Ovary (tissue), 9 donors: Measurements from ENCODE around the gene CDK5RAP2. TPM values are rescaled to one million over a fixed set of nuclear protein-coding genes. Genes with fewer than 3 reads are reported as not detected.

Source experiments
- DNase-seq, 5 donors: peaks; one replicate each; pipeline ENCODE4 v3.0.0-alpha.2; 2019 to 2020
- H3K27ac ChIP-seq, 2 donors: fragments of 200-600 bp; one replicate each; pipeline versions ENCODE4 v1.5.1 to v1.8.0; 2019 to 2022
- H3K27me3 ChIP-seq: fragments of 200-600 bp; one replicate; pipeline ENCODE4 v1.8.0; 2022
- H3K36me3 ChIP-seq: fragments of 200-600 bp; sonication (generic); one replicate; pipeline ENCODE4 v1.5.1; 2019
- H3K4me1 ChIP-seq: one replicate; pipeline ENCODE4 v1.8.1; 2013; ENCODE audit warnings: mild to moderate bottlenecking, moderate library complexity; ENCODE audit not compliant: insufficient read depth
- H3K4me3 ChIP-seq: fragments of 200-600 bp; sonication (generic); one replicate; pipeline ENCODE4 v1.5.1; 2017
- H3K9me3 ChIP-seq, 2 donors: fragments of 200-600 bp in 1 of 2; sonication (generic) in 1 of 2; one replicate each; pipeline versions ENCODE4 v1.5.1 to v1.8.1; 2013 to 2019; ENCODE audit warnings: mild to moderate bottlenecking in 1 of 2, moderate library complexity in 1 of 2
- EP300 ChIP-seq: sonication (generic); formaldehyde crosslinking; IDR thresholded peaks from one replicate; pipeline ENCODE4 v1.6.1; 2017; ENCODE audit warnings: antibody characterized with exemption
- POLR2A ChIP-seq: fragments of 450-650 bp; IDR thresholded peaks from one replicate; pipeline ENCODE4 v1.6.1; 2017; ENCODE audit warnings: antibody characterized with exemption, mild to moderate bottlenecking, moderate library complexity
- WGBS, 3 donors: extraction: QIAGEN DNeasy Blood & Tissue Kit in 1 of 3; methylation state at CpG; one replicate each; pipeline versions ENCODE4 v1.1.5 to v1.1.7; 2013 to 2017; 5-methylcytosine and 5-hydroxymethylcytosine counted together
- intact Hi-C, 4 donors: fragments of 100-400 bp; cut with DNase I; formaldehyde crosslinking; loops; one replicate each; pipeline versions ENCODE4 v1.11.0 to v1.15.1; 2022 to 2023
- polyA plus RNA-seq, 2 donors: library from polyadenylated mRNA; stranded (reverse); fragments of 200-250 nt in 1 of 2; fragments of 350-450 nt in 1 of 2; fragmentation: Illumina TruSeq in 1 of 2; extraction: RNeasy Lipid Tissue Mini Kit (QIAGEN cat#74804) in 1 of 2; gene quantifications; one replicate each; pipeline ENCODE4 v1.2.3, GENCODE V29; 2013 to 2014
- total RNA-seq, 7 donors: library from RNA; depleted of rRNA in 2 of 7; stranded (reverse); fragments of >200 nt in 2 of 7; fragmentation: NEBNext Ultra II Directional in 3 of 7; extraction: Animal tissue kit (Norgen Biotek cat#: 25700) in 3 of 7; gene quantifications; one replicate each; pipeline versions ENCODE4 v1.1.0 to v1.2.4, GENCODE V29; 2016 to 2023
- TF ChIP-seq, protein P1 (sequence below), 3 donors: fragments of 450-650 bp in 2 of 3; fragments of 200-600 bp in 1 of 3; IDR thresholded peaks; one replicate each; pipeline versions ENCODE4 v1.5.1 to v1.8.0; 2016 to 2022; ENCODE audit warnings: antibody characterized with exemption in 3 of 3, mild to moderate bottlenecking in 1 of 3
- donor health status: DM: no; HTN: no; CAD: no; lungs with moderate emphysema.
- donor health status: DM: no; HTN: no; CAD: no.
- donor health status: Bipolar disorder and iron deficiency.
- donor health status: DM: yes; HTN: yes; CAD: no.
- donor health status: DM: no; HTN: no; CAD: no.
- donor health status: DM: yes; HTN: yes; CAD: no.

Gene CDK5RAP2
- total and polyA plus RNA-seq, 9 donors: 30.8 to 61.1 (median 44.7) TPM

DNA sequence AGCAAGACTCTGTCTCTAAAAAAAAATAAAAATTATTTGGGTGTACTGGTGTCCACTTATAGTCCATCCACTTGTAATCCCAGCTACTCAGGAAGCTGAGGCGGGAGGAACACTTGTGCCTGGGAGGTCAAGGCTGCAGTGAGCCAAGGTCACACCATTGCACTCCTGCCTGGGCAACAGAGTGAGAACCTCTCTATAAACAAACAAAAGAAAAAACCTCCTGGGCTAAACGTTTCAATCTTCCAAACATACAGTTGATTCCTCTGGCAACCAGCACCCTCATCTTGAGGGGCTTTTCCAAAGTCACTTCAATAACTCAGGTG is 13.9 kb upstream of the CDK5RAP2 start:
- Histone ChIP-seq H3K9me3 (no peaks in the 10 kb centered on the region), H3K27me3 (no peaks in the 10 kb centered on the region), H3K4me3 (no peak overlapping the region), H3K27ac (no peak overlapping the region), H3K4me1 (no peaks in the 10 kb centered on the region), H3K36me3 (no peaks in the 10 kb centered on the region)
- TF ChIP-seq, protein P1, sequence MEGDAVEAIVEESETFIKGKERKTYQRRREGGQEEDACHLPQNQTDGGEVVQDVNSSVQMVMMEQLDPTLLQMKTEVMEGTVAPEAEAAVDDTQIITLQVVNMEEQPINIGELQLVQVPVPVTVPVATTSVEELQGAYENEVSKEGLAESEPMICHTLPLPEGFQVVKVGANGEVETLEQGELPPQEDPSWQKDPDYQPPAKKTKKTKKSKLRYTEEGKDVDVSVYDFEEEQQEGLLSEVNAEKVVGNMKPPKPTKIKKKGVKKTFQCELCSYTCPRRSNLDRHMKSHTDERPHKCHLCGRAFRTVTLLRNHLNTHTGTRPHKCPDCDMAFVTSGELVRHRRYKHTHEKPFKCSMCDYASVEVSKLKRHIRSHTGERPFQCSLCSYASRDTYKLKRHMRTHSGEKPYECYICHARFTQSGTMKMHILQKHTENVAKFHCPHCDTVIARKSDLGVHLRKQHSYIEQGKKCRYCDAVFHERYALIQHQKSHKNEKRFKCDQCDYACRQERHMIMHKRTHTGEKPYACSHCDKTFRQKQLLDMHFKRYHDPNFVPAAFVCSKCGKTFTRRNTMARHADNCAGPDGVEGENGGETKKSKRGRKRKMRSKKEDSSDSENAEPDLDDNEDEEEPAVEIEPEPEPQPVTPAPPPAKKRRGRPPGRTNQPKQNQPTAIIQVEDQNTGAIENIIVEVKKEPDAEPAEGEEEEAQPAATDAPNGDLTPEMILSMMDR (IDR thresholded peaks at IDR 0.05): no peak
- no peak for TF ChIP-seq POLR2A
- DNase-seq: no peak
- intact Hi-C loops: no loop called here
- 16 to 30% (median 26%) methylated on average over 2 of the region's 2 CpGs for WGBS, 3 donors

DNA sequence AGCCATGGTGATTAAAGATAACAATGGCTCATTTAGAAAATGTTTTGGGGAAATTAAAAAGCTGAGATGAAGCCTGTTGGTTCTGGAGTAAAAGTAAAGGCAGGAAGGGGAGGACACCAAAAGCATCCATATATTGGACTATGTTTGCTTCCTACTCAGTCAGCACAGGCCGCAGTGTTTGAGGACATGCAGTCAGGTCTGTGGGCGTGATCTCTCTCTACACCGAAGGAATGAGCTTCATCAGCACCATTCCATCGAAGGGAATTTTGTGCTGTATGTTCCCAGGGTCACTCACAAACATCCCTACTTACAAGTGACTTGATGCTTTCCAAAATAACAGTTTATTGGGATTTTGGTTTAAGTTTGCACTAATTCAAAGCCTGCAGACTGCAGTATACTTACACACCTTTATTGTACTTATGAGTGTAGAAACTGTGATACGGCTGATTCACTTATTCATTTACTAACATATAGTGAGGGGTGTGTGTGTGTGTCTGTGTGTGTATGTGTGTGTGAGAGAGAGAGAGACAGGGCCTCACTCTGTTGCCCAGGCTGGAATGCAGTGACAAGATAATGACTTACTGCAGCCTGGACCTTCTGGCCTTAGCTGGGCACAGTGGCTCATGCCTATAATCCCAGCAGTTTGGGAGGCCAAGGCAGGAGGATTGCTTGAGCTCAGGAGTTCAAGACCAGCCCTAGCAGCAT is 13.4 kb upstream of the CDK5RAP2 start:
- H3K9me3 ChIP-seq: no peaks in the 10 kb centered on the region
- no peak overlapping the region for H3K4me3 ChIP-seq
- TF ChIP-seq EP300 (no peak), POLR2A (no peak)
- TF ChIP-seq, protein P1 (IDR thresholded peaks at IDR 0.05): no peak
- no peaks in the 10 kb centered on the region for H3K27me3 ChIP-seq
- 70 to 76% (median 74%) methylated on average over 5 of the region's 5 CpGs for WGBS, 3 donors
- H3K27ac ChIP-seq: no peak overlapping the region
- no peak for DNase-seq
- intact Hi-C loops: no loop called here
- no peaks in the 10 kb centered on the region for H3K4me1 ChIP-seq
- no peaks in the 10 kb centered on the region for H3K36me3 ChIP-seq

DNA sequence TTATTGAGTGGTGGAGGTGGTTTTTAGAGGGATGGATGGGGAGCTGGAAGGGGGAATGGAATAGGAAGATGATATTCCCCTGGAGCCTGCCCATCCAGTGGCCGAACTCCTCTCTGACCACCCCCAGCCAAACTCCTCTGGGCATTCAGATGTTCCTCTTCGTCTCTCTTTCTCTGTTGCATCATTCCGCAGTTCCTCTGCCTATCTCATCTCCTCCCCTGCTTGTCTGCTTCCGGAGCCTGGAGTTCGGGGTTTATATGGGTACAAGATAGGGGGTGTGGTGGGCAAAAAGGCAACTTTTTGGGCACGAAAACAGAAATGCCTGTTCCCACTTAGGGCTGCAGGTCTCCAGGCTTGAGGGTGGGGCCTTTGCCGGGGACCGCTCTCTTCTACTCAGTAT is 12.2 kb upstream of the CDK5RAP2 start:
- H3K27ac ChIP-seq: no peak overlapping the region
- no peaks in the 10 kb centered on the region for H3K36me3 ChIP-seq
- DNase-seq: no peak
- WGBS, 3 donors: 93 to 98% (median 95%) methylated on average over 8 of the region's 8 CpGs
- H3K9me3 ChIP-seq: no peaks in the 10 kb centered on the region
- H3K4me3 ChIP-seq: no peak overlapping the region
- no peak for TF ChIP-seq POLR2A
- TF ChIP-seq, protein P1 (IDR thresholded peaks at IDR 0.05): no peak
- intact Hi-C loops: no loop called here
- no peaks in the 10 kb centered on the region for H3K4me1 ChIP-seq
- H3K27me3 ChIP-seq: no peaks in the 10 kb centered on the region

DNA sequence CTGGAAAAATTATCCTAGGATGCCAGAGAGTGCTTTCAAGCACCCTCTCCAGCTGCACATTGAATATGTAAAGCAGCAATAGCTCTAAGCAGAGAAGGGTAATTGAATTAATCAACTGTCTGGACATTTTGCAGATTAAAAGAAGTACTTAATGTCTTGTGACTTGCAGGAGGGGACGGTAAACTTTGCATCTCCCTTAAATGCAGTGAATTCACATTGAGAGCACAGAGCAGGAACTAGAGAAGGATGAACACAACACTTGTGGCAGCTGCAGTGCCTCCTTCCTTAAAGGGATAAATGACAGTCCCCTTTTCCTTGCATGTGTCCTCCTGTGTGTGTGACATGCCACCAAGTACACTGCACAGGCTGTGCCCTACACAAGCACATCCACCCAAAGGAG is 7.4 kb upstream of the CDK5RAP2 start:
- no peak for DNase-seq
- H3K4me1 ChIP-seq: no peaks in the 10 kb centered on the region
- intact Hi-C loops: no loop called here
- H3K4me3 ChIP-seq: no peak overlapping the region
- no peaks in the 10 kb centered on the region for H3K27me3 ChIP-seq
- no peak overlapping the region for H3K27ac ChIP-seq
- H3K36me3 ChIP-seq: no peaks in the 10 kb centered on the region
- 27 to 71% (median 28%) methylated on average over 1 of the region's 1 CpG for WGBS, 3 donors
- no peaks in the 10 kb centered on the region for H3K9me3 ChIP-seq
- no peak for TF ChIP-seq POLR2A
- TF ChIP-seq, protein P1 (IDR thresholded peaks at IDR 0.05): no peak
- no peak for TF ChIP-seq EP300
